CD4-positive, alpha-beta T cell treated with Interleukin-17A for 1 hour (primary cell): Measurements from ENCODE around the gene VWA2.

Experiments
- DNase-seq: peaks from one replicate; pipeline ENCODE4 v3.0.0-alpha.2; 2020

VWA2 gene

GRCh38 chr10:114301951-114302710 is 63.1 kb downstream of the VWA2 start:
- DNase-seq, result no peak

DNA sequence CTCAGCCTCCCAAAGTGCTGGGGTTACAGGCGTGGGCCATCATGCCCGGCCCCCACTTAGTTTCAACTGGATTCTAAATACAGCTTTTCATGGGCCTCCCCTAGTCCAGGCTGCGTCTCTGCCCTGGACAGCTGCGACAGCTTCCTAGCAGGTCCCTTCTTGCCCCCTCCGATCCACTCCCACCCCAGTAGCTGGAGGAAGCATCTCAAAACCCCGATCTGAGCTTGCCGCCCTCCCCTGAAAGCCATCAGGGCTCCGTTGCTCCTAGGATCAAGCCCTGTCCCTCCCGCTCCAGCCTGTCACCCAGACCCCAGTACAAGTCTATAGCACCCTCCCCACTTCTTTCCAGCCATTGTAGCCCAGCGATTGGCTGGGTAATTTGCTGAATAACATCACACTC is 64.5 kb downstream of the VWA2 start:
- no peak for DNase-seq

GRCh38 chr10:114304017-114304570 is 65.0 kb downstream of the VWA2 start:
- DNase-seq, result peak; percentile 74

DNA sequence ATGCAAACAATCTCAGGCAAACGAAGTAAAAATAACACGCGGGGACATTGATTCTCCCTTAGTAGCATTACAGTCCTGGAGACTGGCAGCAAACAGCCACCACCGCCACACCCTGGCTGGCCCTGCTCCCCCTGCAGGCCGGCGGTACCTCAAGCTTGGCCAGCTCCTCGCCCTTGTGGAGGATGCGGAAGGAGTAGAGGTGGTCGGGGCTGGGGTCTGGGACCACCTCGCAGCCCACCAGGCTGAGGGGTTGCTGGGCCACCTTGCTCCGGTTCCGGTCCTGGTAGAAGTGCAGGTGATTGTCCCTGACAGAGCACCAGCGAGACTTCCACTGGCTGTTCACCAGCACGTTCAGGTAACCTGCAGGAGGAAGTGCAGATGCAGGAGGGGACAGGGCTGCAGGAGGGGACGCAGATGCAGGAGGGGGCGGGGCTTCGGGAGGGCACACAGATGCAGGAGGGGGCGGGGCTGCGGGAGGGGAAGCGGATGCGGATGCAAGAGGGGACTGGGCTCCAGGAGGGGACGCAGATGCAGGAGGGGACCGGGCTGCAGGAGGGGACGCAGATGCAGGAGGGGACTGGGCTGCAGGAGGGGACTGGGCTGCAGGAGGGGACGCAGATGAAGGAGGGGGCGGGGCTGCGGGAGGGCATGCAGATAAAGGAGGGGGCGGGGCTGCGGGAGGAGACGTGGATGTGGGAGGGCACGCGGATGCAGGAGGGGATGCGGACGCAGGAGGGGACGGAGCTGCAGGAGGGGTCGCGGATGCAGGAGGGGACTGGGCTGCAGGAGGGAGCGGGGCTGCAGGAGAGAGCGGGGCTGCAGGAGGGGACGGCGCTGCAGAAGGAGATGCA is 65.7 kb downstream of the VWA2 start:
- peak; percentile 66 for DNase-seq

DNA sequence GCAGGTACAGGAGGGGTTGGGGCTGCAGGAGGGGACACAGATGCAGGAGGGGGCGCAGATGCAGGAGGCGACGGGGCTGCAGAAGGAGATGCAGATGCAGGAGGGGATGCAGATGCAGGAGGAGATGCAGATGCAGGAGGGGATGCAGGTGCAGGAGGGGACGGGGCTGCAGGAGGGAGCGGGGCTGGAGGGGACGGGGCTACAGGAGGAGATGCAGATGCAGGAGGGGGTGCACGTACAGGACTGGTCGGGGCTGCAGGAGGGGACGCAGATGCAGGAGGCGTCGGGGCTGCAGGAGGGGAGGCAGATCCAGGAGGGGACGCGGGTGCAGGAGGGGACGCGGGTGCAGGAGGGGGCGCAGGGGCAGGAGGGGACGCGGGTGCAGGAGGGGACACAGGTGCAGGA is 66.5 kb downstream of the VWA2 start:
- DNase-seq, result no peak

GRCh38 chr10:114306116-114306973 is 67.3 kb downstream of the VWA2 start:
- no peak for DNase-seq

DNA sequence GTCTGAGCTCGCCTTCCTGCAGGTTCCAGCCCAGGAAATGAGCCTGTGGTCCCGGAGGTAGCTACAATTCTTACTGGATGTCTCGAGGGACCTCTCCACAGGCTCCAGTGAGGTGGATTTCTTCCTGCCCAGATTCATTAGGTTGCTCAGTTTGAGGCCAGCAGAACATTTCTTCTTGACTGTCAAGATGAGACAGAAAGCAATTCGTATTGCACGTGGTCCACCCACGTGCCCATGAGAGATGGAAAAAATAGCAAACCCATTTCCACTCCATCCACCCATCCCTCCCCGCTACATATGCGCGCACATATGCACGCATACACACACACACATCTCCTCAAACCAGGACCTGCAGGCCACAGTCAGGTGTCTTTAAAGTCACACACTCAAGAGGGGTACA is 68.7 kb downstream of the VWA2 start:
- no peak for DNase-seq

DNA sequence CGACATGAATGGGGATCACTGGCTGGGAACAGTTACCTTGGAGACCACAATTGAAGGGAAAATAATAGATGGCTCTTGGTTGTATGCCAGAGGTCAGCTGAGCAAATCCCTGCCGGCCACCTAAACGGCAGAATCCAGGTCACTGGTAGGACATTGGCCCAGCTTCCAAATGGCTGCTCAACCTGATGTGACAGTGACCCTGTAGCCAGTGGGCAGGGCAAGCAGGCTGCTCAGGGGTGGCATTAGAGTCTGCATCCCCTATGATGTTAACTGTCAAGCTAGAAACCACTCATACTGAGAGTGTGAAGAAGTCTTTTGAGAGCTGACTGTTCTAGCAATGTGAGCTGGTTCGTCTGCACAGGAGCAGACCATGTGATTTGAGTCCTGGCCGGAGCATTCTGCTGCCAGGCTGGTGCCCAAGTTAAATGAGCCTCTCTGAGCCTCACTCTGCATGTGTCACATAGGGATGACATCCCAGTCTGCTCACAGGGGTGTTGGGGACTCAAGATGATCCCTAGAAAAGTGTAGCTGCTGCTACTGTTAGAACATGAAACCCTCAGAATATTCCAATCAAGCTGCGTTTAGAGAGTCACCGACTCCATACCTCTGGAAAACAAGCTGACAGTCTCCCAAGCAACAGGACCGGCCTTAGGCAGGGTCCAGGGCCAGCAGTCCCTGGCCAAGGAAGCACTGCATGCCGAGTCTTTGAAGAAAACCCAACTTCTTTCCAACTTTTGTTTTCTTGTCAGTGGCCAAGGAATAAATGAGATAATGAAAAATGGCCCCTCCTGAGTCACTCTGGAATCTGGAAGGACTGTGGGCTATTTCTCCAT is 69.7 kb downstream of the VWA2 start:
- DNase-seq, result no peak

DNA sequence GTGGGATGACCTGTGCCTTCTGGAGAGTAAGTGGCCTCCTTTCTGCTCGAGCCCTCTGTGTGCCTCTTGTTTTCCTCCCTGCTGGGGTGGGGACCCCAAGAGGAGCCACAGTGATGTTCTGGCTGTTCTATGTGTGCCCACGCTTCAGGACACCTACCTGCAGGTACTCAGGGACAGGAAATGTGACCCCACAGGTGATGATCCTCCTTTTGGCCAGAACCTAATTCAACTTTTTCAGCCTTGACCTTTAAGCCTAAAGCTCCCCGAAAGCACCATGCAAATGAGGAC is 70.3 kb downstream of the VWA2 start:
- no peak for DNase-seq

DNA sequence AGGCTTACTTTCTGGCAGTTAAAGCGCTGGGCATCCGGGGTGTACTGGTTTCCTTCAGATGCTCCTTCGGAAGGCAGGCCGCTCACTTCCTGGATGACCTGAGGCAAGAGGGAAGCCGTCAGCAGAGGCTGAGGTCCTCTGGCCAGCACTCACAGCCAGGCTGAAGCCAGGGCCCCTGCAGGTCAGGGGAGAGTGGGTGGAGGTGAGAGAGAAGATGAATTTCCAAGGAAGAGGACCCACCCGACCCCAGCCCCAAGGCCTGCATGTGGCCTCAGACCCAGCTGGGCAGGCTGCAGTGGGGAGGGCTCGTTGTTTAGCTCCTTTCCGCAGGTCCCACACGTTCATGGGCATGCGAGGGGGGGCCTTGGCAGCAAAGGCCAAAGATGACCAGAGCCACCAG is 71.3 kb downstream of the VWA2 start:
- no peak for DNase-seq

DNA sequence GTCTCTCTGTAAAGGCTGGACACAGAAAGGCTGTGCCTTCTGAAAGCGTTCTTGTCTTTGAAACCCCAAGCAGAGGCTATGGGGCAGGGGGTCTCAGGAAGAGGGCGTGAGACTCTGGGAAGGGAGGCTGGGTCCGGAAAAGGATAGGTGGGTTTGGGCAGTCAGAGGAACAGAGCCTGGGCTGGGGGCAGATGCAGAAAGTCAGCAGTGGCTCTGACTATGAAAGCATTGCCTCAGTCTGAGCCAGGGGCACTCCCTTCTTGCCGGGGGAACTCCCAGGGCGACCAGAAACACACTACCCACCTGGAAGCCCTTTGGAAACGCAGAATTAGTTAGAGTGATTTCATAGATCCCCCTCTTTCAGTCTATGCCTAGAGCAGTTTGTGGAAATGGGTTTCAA is 72.0 kb downstream of the VWA2 start:
- no peak for DNase-seq

- DNase-seq, result no peak
Observed at GRCh38 chr10:114311496-114312209, 72.6 kb downstream of the VWA2 start.

GRCh38 chr10:114313139-114313538 is 74.1 kb downstream of the VWA2 start:
- no peak for DNase-seq

DNA sequence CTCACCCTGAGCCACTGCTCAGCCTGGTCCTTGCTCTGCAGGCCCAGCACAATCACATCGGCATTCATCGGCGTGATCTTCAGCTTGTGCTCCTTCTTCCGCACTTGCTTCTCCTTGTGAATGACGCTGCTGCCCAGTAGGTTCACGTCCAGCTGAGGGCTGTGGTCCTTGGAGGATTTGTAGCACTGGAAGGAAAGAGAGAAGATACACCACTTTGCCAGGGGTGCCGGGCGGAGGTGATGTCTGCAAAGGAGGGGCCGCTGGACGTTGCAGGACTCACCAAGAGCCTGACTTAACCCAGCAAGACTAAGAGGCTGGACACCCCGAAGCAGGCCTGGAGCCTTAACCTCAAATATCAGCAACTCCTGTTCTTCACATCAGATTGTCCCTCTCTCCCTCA is 74.8 kb downstream of the VWA2 start:
- no peak for DNase-seq

- no peak for DNase-seq
Observed at GRCh38 chr10:114315566-114316420, 76.7 kb downstream of the VWA2 start.

GRCh38 chr10:114316744-114317143 is 77.7 kb downstream of the VWA2 start:
- DNase-seq, result no peak

DNA sequence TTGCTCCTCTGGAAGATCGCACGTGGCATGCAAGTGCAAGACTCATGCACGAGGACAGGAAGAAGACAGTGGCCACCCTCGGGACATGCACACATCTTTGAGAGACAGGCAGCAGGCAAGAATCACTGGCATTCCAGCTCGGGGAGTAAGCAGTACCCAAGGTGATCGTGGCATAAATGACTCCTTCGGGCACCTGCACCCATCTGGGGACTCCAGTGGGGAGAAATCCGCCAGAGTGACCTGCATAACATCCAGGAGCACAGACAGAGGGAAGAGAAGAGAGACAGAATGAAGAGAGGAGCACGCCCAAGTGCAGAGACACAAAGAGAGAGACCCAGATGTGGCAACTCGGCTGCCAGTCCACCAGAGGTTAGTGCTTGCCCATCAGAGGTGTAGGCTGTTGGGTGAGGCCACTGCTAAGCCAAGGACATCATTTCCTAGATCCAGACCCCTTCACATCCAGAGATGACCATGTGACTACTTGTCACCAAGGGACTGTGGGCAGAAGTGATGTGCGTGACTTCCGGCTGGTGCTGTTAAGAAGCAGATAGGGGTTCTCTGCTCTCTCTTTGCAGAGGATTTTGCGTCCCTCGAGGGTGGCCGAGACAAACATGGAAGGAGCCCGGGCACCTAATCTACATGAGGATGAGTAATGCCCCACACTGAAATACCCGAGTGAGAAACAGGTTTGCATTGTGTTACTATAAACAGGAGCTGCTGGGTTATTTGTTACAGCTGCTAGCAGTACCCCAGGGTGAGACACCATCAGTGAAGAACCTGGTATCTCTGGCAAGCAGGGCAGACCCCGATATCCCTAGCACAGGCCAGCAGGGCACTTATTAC is 80.6 kb downstream of the VWA2 start:
- no peak for DNase-seq

- no peak for DNase-seq
Observed at GRCh38 chr10:114320249-114321116, 81.4 kb downstream of the VWA2 start.

DNA sequence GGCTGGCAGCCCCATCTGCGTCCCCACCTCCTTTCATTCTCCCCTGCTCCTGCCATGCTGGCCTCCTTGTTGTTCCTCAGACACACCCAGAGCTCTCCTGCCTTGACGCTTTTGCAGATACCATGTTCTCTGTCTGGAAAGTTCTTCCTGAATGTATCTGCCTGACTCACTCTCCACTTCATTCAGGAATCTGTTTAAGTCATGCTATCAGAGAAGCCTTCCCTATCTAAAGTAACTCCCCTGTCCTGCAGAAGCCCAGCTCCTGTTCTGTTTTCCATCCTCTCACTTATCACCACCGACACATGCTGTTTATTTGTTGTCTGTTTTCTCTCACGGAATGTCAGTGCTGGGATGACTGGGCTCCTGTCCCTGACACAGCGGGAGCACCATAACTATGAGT is 83.3 kb downstream of the VWA2 start:
- no peak for DNase-seq
